Activated T-helper 1 cell treated with anti-CD3 and anti-CD28 coated beads, Interleukin-12 subunit alpha, Interleukin-12 subunit beta, Interleukin-2, Interleukin-4 antibody, amounts not matched to agents 30 ng/mL and 10 ng/mL and 1 ng/mL, durations not matched to agents 14 hours and 24 hours and 36 hours (primary cell): Measurements from ENCODE around the gene CNTNAP5. TPM values are rescaled to one million over a fixed set of nuclear protein-coding genes. Genes with fewer than 3 reads are reported as not detected.

ENCODE experiments used
- DNase-seq: peaks from one replicate; pipeline ENCODE4 v3.0.0; 2021; ENCODE audit warnings: low spot score
- H3K27ac Mint-ChIP-seq: one replicate; pipeline ENCODE4 v1.8.0; 2021; ENCODE audit warnings: mild to moderate bottlenecking, mixed read lengths
- H3K27me3 Mint-ChIP-seq: one replicate; pipeline ENCODE4 v1.8.0; 2022; ENCODE audit warnings: mild to moderate bottlenecking, moderate library complexity, mixed read lengths; ENCODE audit not compliant: insufficient read depth
- H3K36me3 Mint-ChIP-seq: one replicate; pipeline ENCODE4 v1.8.0; 2021; ENCODE audit warnings: low read depth, mixed read lengths
- H3K4me1 Mint-ChIP-seq: one replicate; pipeline ENCODE4 v1.8.0; 2021; ENCODE audit warnings: low read depth, mixed read lengths
- H3K4me3 Mint-ChIP-seq: one replicate; pipeline ENCODE4 v1.8.0; 2021; ENCODE audit warnings: mild to moderate bottlenecking, moderate library complexity, mixed read lengths
- H3K9me3 Mint-ChIP-seq: one replicate; pipeline ENCODE4 v1.8.0; 2021; ENCODE audit warnings: mixed read lengths
- intact Hi-C: fragments of 100-400 bp; cut with micrococcal nuclease; formaldehyde crosslinking; loops from one replicate; pipeline ENCODE4 v1.15.1; 2024
- total RNA-seq: library from RNA; stranded (reverse); gene quantifications from 2 replicates; pipeline ENCODE4 v1.2.3, GENCODE V29; 2022

The CNTNAP5 gene
- total RNA-seq, 1 donor from 2014 or later, result not detected

DNA sequence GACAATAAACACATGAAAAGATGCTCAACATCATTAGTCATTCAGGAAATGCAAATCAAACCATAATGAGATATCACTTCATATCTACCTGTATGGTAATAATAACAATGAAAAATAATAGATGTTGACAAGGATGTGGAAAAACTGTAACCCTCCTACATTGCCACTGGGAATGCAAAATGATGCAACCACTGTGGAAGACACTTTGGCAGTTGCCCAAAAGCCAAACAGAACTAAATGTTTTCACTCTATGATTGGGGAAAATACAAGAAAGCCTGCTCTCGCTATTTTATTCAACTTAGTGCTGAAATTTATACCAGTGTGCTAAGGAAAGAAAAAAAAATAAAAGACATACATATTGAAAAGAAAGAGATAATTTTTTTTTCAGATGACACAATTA, 934.5 kb downstream of the CNTNAP5 start:
- intact Hi-C loops, result no loop called here
- no peaks in the 10 kb centered on the region for H3K9me3 Mint-ChIP-seq
- DNase-seq, result no peak
- H3K27me3 Mint-ChIP-seq, result no peaks in the 10 kb centered on the region
- H3K4me1 Mint-ChIP-seq, result no peaks in the 10 kb centered on the region
- no peak overlapping the region for H3K27ac Mint-ChIP-seq
- no peaks in the 10 kb centered on the region for H3K36me3 Mint-ChIP-seq
- H3K4me3 Mint-ChIP-seq, result no peak overlapping the region

DNA sequence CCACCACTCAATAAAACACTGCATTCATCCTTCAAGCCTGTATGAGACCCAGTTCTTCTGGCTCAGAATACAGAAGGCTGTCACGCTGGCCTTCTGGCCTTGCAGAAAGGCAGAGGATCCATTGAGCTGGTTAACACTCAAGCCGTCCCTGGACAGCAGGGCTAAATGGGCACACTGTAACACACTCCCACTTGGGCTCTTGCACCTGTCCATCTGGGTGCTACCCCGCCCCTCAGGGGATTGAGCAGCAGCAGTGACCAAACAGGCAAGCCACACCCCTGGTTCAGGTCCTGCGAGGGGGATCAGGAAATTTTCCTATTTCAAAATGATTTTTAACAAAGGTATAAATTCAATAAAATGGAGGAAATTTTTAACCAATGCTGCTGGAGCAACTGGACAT, 936.0 kb downstream of the CNTNAP5 start:
- Mint-ChIP-seq H3K27ac (no peak overlapping the region), H3K27me3 (no peaks in the 10 kb centered on the region), H3K4me3 (no peak overlapping the region), H3K36me3 (no peaks in the 10 kb centered on the region), H3K4me1 (no peaks in the 10 kb centered on the region), H3K9me3 (no peaks in the 10 kb centered on the region)
- intact Hi-C loops, result no loop called here
- no peak for DNase-seq
